ENCODE measurements around the gene RAB17.

RAB17 gene

DNA sequence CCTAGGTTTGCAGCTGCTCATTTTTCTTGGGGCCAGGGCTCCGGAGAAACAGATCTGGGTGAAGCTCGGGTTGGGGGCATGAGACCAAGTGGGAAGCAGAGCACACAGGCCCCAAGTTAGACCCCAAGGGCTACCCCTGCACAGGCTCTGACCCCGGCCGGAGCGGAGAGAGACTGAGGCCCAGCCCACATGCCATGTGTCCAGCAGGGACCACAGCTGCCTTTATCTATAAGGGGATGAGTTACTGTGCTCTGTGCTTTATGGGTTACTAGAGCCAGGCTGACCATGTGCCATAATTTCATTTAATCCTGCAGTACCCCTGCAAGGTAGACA is 54.5 kb downstream of the RAB17 start:
- WGBS, result 89% methylated on average over 2 of the region's 5 CpGs
- Histone ChIP-seq H4K91ac (ENCODE audit: low read length) (no peak overlapping the region), H3K18ac (ENCODE audit: low read depth in 1 of 2, low read length in 2 of 2) (no peak overlapping the region)

DNA sequence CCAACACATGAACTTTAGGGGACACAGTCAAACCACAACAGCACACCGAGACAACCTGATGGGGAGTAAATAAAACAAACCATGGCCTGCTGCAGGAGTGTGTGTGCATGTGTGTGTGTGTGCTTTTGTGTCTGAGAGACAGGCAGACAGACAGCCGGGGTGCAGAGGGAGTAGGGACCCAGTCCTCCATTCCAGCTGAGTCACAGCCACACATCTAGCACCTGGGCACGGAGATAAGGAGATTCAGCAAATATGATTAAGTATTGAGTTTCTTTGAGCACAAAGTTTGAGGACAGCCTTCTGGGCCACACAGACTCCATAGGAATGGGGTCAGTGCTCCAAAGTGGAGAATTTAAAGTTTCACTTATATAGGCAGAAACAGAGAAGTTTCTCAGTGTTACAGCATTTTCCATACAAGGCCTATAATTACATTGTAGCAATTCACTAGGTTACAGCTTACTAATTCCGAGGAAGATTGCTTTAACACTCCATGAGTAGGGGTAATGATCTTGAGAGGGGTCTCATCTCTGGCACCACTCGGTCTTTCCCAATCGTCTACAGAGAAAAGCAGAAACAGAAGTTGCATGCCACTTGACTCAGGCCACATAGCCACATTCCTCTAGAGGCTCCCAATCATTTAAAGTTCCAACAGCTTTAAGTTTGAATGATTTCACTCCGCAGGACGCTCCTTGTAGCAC is 55.0 kb downstream of the RAB17 start:
- peaks cover 29% of the 10 kb centered on the region for H3K79me1 ChIP-seq (replicated peaks; ENCODE audit: low read length, poor library complexity, severe bottlenecking)
- H3K4me2 ChIP-seq (ENCODE audit: low read length, poor library complexity, severe bottlenecking), result no peak overlapping the region
- 93% methylated on average over 7 of the region's 8 CpGs for WGBS
- no peaks in the 10 kb centered on the region for H3K9me3 ChIP-seq (ENCODE audit: control insufficient read depth, low read length)
- H2BK5ac ChIP-seq (ENCODE audit: low read depth, low read length, poor library complexity, severe bottlenecking), result no peak overlapping the region
- no peak overlapping the region for H3K14ac ChIP-seq (ENCODE audit: low read length in 2 of 2)
- no peaks in the 10 kb centered on the region for H3K27me3 ChIP-seq (ENCODE audit: control insufficient read depth in 1 of 2, insufficient read depth in 1 of 2, low read length in 2 of 2)
- no peak overlapping the region for H2AFZ ChIP-seq (ENCODE audit: low read depth, low read length)
- H2BK15ac ChIP-seq (ENCODE audit: low read depth, poor library complexity, severe bottlenecking), result no peak overlapping the region
- peaks cover 15 to 80% of the 10 kb centered on the region in 2 experiments for H3K36me3 ChIP-seq (ENCODE audit: control insufficient read depth in 1 of 2, insufficient read depth in 2 of 2, low read depth in 1 of 2, low read length in 2 of 2)
- no peak for DNase-seq
- peaks cover under 1% of the 10 kb centered on the region for H3K4me1 ChIP-seq (ENCODE audit: control insufficient read depth, insufficient read depth, low read depth, low read length)
- H3K4me3 ChIP-seq (ENCODE audit: insufficient read depth in 1 of 2, low read depth in 1 of 2, low read length in 2 of 2), result no peak overlapping the region
- no peak overlapping the region for H2BK12ac ChIP-seq (ENCODE audit: low read length in 2 of 2)
- no peak overlapping the region for H4K91ac ChIP-seq (ENCODE audit: low read length)
- H3K18ac ChIP-seq (ENCODE audit: low read depth in 1 of 2, low read length in 2 of 2), result no peak overlapping the region
- H4K8ac ChIP-seq (ENCODE audit: low read length), result no peak overlapping the region
- H3K23ac ChIP-seq (ENCODE audit: low read length in 2 of 2), result no peak overlapping the region
- H2BK120ac ChIP-seq (ENCODE audit: low read depth, low read length), result no peak overlapping the region
- no peak overlapping the region for H3K27ac ChIP-seq (ENCODE audit: low read length, poor library complexity, severe bottlenecking)
- no peak overlapping the region for H3K4ac ChIP-seq (ENCODE audit: low read depth in 1 of 2, low read length in 2 of 2)
- H3K9ac ChIP-seq (ENCODE audit: low read length), result no peak overlapping the region
- no peak overlapping the region for H2AK5ac ChIP-seq (ENCODE audit: low read length, severe bottlenecking)

More for the DNA sequence above, 54.5 kb downstream of the RAB17 start:
- Histone ChIP-seq H2BK15ac (ENCODE audit: low read depth, poor library complexity, severe bottlenecking) (no peak overlapping the region), H3K9me3 (ENCODE audit: control insufficient read depth, low read length) (no peaks in the 10 kb centered on the region), H3K4me3 (ENCODE audit: insufficient read depth in 1 of 2, low read depth in 1 of 2, low read length in 2 of 2) (no peak overlapping the region), H3K79me1 (replicated peaks; ENCODE audit: low read length, poor library complexity, severe bottlenecking) (peaks cover 30% of the 10 kb centered on the region), H2BK5ac (ENCODE audit: low read depth, low read length, poor library complexity, severe bottlenecking) (no peak overlapping the region), H3K27ac (ENCODE audit: low read length, poor library complexity, severe bottlenecking) (no peak overlapping the region), H3K4me2 (ENCODE audit: low read length, poor library complexity, severe bottlenecking) (no peak overlapping the region), H3K27me3 (ENCODE audit: control insufficient read depth in 1 of 2, insufficient read depth in 1 of 2, low read length in 2 of 2) (no peaks in the 10 kb centered on the region), H3K9ac (ENCODE audit: low read length) (no peak overlapping the region), H2BK120ac (ENCODE audit: low read depth, low read length) (no peak overlapping the region), H3K36me3 (ENCODE audit: control insufficient read depth in 1 of 2, insufficient read depth in 2 of 2, low read depth in 1 of 2, low read length in 2 of 2) (peaks cover 11 to 80% of the 10 kb centered on the region in 2 experiments), H3K14ac (ENCODE audit: low read length in 2 of 2) (no peak overlapping the region), H2AK5ac (ENCODE audit: low read length, severe bottlenecking) (no peak overlapping the region), H2BK12ac (ENCODE audit: low read length in 2 of 2) (no peak overlapping the region), H2AFZ (ENCODE audit: low read depth, low read length) (no peak overlapping the region), H4K8ac (ENCODE audit: low read length) (no peak overlapping the region), H3K23ac (ENCODE audit: low read length in 2 of 2) (no peak overlapping the region), H3K4me1 (ENCODE audit: control insufficient read depth, insufficient read depth, low read depth, low read length) (peaks cover 4% of the 10 kb centered on the region), H3K4ac (ENCODE audit: low read depth in 1 of 2, low read length in 2 of 2) (no peak overlapping the region)
- DNase-seq, result no peak

GRCh38 chr2:237534380-237534779 is 56.2 kb downstream of the RAB17 start:
- Histone ChIP-seq H3K18ac (ENCODE audit: low read depth in 1 of 2, low read length in 2 of 2) (no peak overlapping the region), H2BK12ac (ENCODE audit: low read length in 2 of 2) (no peak overlapping the region), H3K9ac (ENCODE audit: low read length) (no peak overlapping the region), H3K27me3 (ENCODE audit: control insufficient read depth in 1 of 2, insufficient read depth in 1 of 2, low read length in 2 of 2) (no peaks in the 10 kb centered on the region), H3K4me1 (ENCODE audit: control insufficient read depth, insufficient read depth, low read depth, low read length) (no peaks in the 10 kb centered on the region), H3K4me2 (ENCODE audit: low read length, poor library complexity, severe bottlenecking) (no peak overlapping the region), H3K4me3 (ENCODE audit: insufficient read depth in 1 of 2, low read depth in 1 of 2, low read length in 2 of 2) (no peak overlapping the region), H2BK5ac (ENCODE audit: low read depth, low read length, poor library complexity, severe bottlenecking) (no peak overlapping the region), H3K27ac (ENCODE audit: low read length, poor library complexity, severe bottlenecking) (no peak overlapping the region), H3K4ac (ENCODE audit: low read depth in 1 of 2, low read length in 2 of 2) (no peak overlapping the region), H2AK5ac (ENCODE audit: low read length, severe bottlenecking) (no peak overlapping the region), H4K8ac (ENCODE audit: low read length) (no peak overlapping the region), H3K36me3 (ENCODE audit: control insufficient read depth in 1 of 2, insufficient read depth in 2 of 2, low read depth in 1 of 2, low read length in 2 of 2) (peaks cover 19 to 83% of the 10 kb centered on the region in 2 experiments), H4K91ac (ENCODE audit: low read length) (no peak overlapping the region), H2BK15ac (ENCODE audit: low read depth, poor library complexity, severe bottlenecking) (no peak overlapping the region), H3K23ac (ENCODE audit: low read length in 2 of 2) (no peak overlapping the region), H3K9me3 (ENCODE audit: control insufficient read depth, low read length) (no peaks in the 10 kb centered on the region), H3K14ac (ENCODE audit: low read length in 2 of 2) (no peak overlapping the region), H2AFZ (ENCODE audit: low read depth, low read length) (no peak overlapping the region), H2BK120ac (ENCODE audit: low read depth, low read length) (no peak overlapping the region), H3K79me1 (replicated peaks; ENCODE audit: low read length, poor library complexity, severe bottlenecking) (peaks cover 33% of the 10 kb centered on the region)
- DNase-seq, result no peak
- WGBS, result 100% methylated on average over 1 of the region's 1 CpG

- Histone ChIP-seq H3K4ac (ENCODE audit: low read depth in 1 of 2, low read length in 2 of 2) (no peak overlapping the region), H3K14ac (ENCODE audit: low read length in 2 of 2) (no peak overlapping the region), H3K36me3 (ENCODE audit: control insufficient read depth in 1 of 2, insufficient read depth in 2 of 2, low read depth in 1 of 2, low read length in 2 of 2) (peaks cover 19 to 80% of the 10 kb centered on the region in 2 experiments), H2AK5ac (ENCODE audit: low read length, severe bottlenecking) (no peak overlapping the region), H2BK120ac (ENCODE audit: low read depth, low read length) (no peak overlapping the region), H4K91ac (ENCODE audit: low read length) (no peak overlapping the region), H2AFZ (ENCODE audit: low read depth, low read length) (no peak overlapping the region), H2BK5ac (ENCODE audit: low read depth, low read length, poor library complexity, severe bottlenecking) (no peak overlapping the region), H3K23ac (ENCODE audit: low read length in 2 of 2) (no peak overlapping the region), H3K9ac (ENCODE audit: low read length) (no peak overlapping the region), H3K4me3 (ENCODE audit: insufficient read depth in 1 of 2, low read depth in 1 of 2, low read length in 2 of 2) (no peak overlapping the region), H3K27me3 (ENCODE audit: control insufficient read depth in 1 of 2, insufficient read depth in 1 of 2, low read length in 2 of 2) (no peaks in the 10 kb centered on the region), H4K8ac (ENCODE audit: low read length) (no peak overlapping the region), H2BK12ac (ENCODE audit: low read length in 2 of 2) (no peak overlapping the region), H3K27ac (ENCODE audit: low read length, poor library complexity, severe bottlenecking) (no peak overlapping the region), H2BK15ac (ENCODE audit: low read depth, poor library complexity, severe bottlenecking) (no peak overlapping the region), H3K79me1 (replicated peaks; ENCODE audit: low read length, poor library complexity, severe bottlenecking) (peaks cover 33% of the 10 kb centered on the region), H3K18ac (ENCODE audit: low read depth in 1 of 2, low read length in 2 of 2) (no peak overlapping the region), H3K9me3 (ENCODE audit: control insufficient read depth, low read length) (no peaks in the 10 kb centered on the region), H3K4me1 (ENCODE audit: control insufficient read depth, insufficient read depth, low read depth, low read length) (no peaks in the 10 kb centered on the region), H3K4me2 (ENCODE audit: low read length, poor library complexity, severe bottlenecking) (no peak overlapping the region)
- 87% methylated on average over 6 of the region's 7 CpGs for WGBS
- no peak for DNase-seq
These were observed 56.8 kb downstream of the RAB17 start for GRCh38 chr2:237533668-237534161.
